ENCODE results near the gene LDAH.

LDAH gene

DNA sequence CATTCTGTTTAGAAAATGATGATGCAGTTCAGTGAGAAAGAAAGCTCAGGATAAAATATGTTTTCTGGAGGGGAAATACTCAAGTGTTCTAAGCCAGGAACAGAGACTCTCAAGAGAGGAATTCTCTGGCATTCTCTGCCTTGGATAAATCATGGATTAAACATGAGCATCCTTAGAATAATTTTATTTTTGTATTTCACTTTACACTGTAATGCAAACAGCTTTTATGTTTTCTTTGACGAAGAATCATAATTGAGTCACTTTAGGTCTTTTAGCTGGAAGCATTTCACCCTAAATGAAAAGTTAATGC lies 144.9 kb downstream of the LDAH start:
- DNase-seq = no peak

- no peak for DNase-seq
Observed at GRCh38 chr2:20677301-20678085, 145.4 kb downstream of the LDAH start.

DNA sequence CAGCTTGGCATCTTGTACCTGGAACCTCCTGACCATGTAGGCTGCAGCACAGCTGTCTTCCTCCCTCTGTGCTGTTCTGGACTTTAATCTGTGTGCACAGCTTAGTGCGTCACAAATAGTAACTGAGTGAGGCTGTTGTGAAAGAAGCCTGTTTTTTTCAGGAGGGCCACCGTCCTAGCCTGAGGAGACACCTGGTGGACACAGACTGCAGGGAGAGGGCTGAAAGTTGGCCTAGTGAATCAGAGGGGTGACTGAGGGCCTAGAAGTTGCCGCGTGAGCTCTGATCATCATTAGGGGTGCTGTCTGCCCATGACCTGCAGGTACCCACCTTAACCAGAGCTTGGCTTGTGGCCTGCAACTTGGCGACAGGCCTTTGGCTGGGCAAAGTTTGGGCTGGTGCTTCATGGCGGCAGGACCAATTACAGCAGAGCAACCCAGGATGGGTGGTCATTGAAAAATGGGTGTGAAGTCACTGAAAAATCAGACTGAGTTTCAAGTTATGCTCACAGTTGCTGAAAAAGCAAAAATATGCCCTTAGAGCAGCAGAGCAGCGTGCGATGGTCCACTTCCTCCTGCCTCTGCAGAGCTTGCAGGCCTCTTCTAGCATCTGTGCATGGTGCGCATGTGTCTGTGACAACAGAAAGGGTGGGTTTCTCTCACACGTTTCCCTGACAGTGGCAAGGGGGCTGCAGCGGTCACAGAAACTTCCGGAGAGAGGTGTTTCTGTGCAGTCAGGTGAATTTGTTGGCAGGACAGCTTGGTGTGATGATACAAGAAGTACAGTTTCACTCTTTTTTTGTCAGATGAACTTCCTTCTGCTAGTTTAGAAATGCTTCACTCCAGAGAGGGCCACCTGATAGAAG lies 146.3 kb downstream of the LDAH start:
- no peak for DNase-seq

GRCh38 chr2:20675701-20676352 lies 147.1 kb downstream of the LDAH start:
- DNase-seq = peak in 1 of 2 experiments; percentile 30

DNA sequence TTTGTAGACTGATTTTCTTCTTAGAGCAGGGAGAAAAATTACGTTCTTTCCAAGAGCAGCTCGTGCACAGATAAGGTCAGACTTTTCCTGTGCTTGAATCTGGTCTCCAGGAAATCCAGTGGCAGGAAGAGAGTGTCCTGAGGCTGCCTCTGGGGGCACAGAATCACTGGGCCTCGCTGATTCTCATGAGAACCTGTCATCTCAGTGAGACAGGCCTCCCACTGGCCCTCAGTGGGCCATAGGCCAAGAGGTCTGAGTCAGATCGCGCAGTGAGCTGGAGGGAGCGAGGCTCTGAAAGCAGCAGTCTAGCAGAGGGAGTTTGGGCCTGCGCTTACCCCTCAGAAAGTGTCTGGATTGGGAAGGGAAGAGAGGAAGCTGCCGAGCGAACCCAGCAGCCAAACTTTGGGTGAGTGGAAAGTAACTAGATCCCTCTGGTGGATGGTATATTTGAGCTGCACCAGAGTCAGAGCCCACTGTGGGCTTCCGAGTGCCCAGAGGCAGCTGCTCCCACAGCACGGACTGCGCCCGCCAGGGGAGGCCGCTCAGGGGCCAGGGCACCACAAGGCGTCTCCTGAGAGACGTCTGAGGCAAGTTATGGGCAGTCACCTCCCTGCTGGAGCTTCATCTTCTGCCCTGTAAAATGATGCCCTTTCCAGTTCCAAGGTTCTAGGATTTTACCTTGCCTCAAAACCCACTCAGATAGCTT lies 147.8 kb downstream of the LDAH start:
- DNase-seq = no peak

- no peak for DNase-seq
Observed at GRCh38 chr2:20674309-20674965, 148.5 kb downstream of the LDAH start.

DNA sequence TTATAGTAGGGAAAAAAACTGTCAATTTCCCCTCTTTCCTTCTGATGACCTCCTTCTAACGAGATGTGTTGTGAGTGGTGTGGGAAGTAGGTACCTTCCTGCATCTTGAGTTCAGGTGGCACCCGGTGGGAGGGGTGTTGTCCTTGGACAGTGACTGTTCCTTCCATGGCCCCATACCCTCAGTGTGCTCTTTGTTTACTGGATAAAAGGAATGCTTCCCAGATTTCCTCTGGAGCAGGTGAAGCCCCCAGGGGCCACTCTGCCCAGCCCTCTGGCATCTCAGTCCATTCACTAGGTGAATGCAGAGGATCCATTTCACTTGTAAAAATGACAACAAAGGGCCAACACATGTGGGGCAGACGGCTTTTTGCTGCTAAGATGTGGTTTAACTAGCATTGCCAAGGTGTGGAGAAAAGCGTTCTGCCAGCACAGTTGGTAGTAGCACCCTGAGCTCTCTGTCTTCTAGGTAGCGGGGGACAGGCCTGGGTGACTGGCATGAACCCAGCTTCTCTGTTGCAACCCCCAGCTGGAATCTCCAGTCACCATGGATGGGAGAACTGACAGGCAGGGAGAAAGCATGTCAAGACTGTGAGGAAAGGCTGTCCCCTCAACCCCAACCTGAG lies 149.1 kb downstream of the LDAH start:
- DNase-seq = no peak

DNA sequence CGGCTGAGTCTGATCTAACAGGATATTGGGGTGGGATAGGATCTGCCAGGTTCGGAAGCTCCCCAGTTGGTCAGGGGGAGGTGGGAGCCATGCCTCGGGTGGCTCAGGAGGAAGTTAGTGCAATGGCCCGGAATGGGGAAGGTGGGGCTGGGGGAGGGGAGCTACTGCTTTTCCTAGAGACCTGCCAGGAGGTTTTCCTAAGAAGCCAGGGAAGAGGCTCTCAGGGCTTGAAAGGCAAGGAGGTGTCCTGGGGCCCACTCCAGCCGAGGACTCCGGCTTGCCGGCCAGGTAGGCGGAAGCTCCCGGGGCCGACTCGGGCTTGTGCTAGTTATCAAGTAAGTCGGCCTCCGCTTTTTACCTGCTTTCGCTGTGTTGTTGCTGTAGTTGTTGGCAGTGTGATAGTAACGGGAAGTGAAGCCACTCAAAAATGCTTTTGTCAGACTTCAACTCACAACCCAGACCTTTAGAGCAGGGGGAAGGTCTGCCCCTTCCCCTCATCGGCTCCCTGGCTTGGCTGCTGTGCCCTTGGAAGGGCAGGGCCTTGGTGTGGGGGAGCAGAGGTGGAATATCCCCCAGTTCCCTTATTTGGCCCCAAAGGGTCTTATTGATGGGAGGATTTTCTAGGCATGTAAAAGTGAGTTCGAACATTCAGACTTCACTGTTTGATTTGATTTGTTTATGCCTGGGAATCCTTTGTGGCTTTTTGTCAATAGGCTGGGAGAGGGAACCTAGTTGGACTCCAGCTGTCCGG lies 150.5 kb downstream of the LDAH start:
- DNase-seq = no peak

GRCh38 chr2:20671736-20672080 lies 151.2 kb downstream of the LDAH start:
- no peak for DNase-seq

- DNase-seq = no peak
Observed at GRCh38 chr2:20671036-20671735, 151.7 kb downstream of the LDAH start.

DNA sequence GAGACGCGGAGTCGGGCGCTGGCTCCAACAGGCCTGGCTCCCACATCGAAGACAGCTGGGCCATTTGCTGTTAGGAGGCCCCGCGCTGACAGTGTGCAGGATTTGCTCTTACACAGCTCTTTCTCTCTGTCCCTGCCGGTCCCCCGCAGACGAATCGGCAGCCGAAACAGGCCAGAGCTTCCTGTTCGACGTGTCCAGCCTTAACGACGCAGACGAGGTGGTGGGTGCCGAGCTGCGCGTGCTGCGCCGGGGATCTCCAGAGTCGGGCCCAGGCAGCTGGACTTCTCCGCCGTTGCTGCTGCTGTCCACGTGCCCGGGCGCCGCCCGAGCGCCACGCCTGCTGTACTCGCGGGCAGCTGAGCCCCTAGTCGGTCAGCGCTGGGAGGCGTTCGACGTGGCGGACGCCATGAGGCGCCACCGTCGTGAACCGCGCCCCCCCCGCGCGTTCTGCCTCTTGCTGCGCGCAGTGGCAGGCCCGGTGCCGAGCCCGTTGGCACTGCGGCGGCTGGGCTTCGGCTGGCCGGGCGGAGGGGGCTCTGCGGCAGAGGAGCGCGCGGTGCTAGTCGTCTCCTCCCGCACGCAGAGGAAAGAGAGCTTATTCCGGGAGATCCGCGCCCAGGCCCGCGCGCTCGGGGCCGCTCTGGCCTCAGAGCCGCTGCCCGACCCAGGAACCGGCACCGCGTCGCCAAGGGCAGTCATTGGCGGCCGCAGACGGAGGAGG lies 152.4 kb downstream of the LDAH start:
- no peak for DNase-seq

GRCh38 chr2:20669562-20670314 lies 153.2 kb downstream of the LDAH start:
- peak in 1 of 2 experiments; percentile 24 for DNase-seq

DNA sequence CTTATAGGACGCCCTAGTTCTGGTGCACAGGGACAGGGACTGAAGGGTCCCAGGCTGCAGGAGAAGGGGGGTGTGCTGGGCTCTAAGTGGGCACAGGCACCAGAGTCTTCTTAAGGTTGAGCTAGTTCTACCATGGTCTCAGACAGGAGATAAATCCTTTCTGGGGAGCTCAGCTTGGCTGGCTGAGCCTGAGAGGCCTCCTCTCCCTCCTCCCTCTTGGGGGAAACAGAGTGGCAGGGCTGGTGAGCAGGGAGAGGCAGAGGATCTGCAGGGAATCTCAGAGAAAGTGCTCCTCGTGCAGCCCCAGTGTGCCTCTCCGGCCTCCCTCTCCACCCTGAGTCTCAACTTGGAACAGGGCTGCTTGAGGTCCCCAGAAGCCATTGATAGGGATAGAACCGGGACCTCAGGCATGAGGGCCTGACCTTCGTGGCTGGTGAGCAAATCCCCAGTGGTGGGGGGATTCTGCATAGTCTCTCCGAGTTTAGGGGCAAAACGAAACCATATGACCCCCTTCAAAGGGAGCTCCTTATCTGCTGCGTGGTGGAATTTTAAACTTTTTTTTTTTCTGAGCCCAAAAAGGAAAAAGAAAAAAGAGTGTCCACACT lies 153.9 kb downstream of the LDAH start:
- no peak for DNase-seq

- DNase-seq = peak in 1 of 2 experiments; percentile 17
Observed at GRCh38 chr2:20668451-20668850, 154.4 kb downstream of the LDAH start.

- peak in 1 of 2 experiments; percentile 27 for DNase-seq
Observed at GRCh38 chr2:20667531-20668401, 155.1 kb downstream of the LDAH start.

DNA sequence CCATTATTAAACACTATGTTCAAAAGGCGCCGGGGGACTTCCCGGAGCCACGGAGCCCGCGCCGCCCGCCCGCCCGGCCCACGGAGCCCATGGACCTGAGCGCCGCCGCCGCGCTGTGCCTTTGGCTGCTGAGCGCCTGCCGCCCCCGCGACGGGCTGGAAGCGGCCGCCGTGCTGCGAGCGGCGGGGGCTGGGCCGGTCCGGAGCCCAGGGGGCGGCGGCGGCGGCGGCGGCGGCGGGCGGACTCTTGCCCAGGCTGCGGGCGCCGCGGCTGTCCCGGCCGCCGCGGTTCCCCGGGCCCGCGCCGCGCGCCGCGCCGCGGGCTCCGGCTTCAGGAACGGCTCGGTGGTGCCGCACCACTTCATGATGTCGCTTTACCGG lies 155.8 kb downstream of the LDAH start:
- no peak for DNase-seq

GRCh38 chr2:20666304-20667150 lies 156.4 kb downstream of the LDAH start, which contains the start of gene GDF7:
GDF7 (plus strand) TSS chr2:20667144; CDS start chr2:20667240, 96 bp downstream.
- DNase-seq = peak in 1 of 2 experiments; percentile 59
